SK-N-SH (cell line): Measurements from ENCODE around the gene NCOR2. TPM values are rescaled to one million over a fixed set of nuclear protein-coding genes. Genes with fewer than 3 reads are reported as not detected.

Experiments
- CTCF ChIA-PET: fragments of 300-600, 350-600 bp; formaldehyde crosslinking; extraction: SDS; loops from one replicate; lab custom pipeline; 2021; lab: Yijun Ruan, JAX
- POLR2A ChIA-PET: fragments of 350-600 bp; sonication (Branson Sonifier 250); formaldehyde crosslinking; extraction: SDS; loops from one replicate; lab custom pipeline; 2020; ENCODE audit warnings: antibody characterized with exemption, inconsistent platforms; lab: Yijun Ruan, JAX
- DNase-seq: peaks from one replicate; pipeline ENCODE4 v3.0.0; 2012
- H2AFZ ChIP-seq: fragments of 200-600 bp; sonication (generic); 2 replicates; pipeline ENCODE4 v1.8.1; 2016; ENCODE audit warnings: antibody characterized with exemption, mild to moderate bottlenecking, low read depth
- H3F3A ChIP-seq: fragments of 200-600 bp; sonication (generic); replicated peaks from 2 replicates; pipeline ENCODE3; 2016; ENCODE audit warnings: antibody characterized with exemption, mild to moderate bottlenecking; ENCODE audit not compliant: insufficient read depth
- H3K27ac ChIP-seq, 2 experiments: fragments of 200-500 bp in 1 of 2; fragments of 200-600 bp in 1 of 2; sonication (Bioruptor generic) in 1 of 2; sonication (generic), shearing (Covaris generic) in 1 of 2; 2 replicates each; pipeline versions ENCODE4 v1.5.1 to v1.6.1; 2014 to 2016; ENCODE audit warnings: low read depth in 2 of 2, inconsistent platforms in 1 of 2, low read length in 1 of 2, mild to moderate bottlenecking in 1 of 2, mixed read lengths in 1 of 2
- H3K27me3 ChIP-seq: fragments of 200-600 bp; sonication (generic), shearing (Covaris generic); 2 replicates; pipeline ENCODE4 v1.6.1; 2016; ENCODE audit warnings: mixed run types; ENCODE audit not compliant: insufficient read depth
- H3K36me3 ChIP-seq, 2 experiments: fragments of 200-500 bp in 1 of 2; fragments of 200-600 bp in 1 of 2; sonication (Bioruptor generic) in 1 of 2; sonication (generic) in 1 of 2; replicated peaks in 1 of 2; 2 replicates each; pipeline versions ENCODE3 to v1.5.1; 2014 to 2016; ENCODE audit warnings: low read length in 1 of 2, mild to moderate bottlenecking in 1 of 2; ENCODE audit not compliant: insufficient read depth in 2 of 2, control insufficient read depth in 1 of 2
- H3K4me1 ChIP-seq, 2 experiments: fragments of 200-500 bp in 1 of 2; fragments of 200-600 bp in 1 of 2; sonication (Bioruptor generic) in 1 of 2; sonication (generic), shearing (Covaris generic) in 1 of 2; 2 replicates each; pipeline versions ENCODE4 v1.5.1 to v1.6.1; 2014 to 2016; ENCODE audit warnings: low read depth in 1 of 2, low read length in 1 of 2, mixed run types in 1 of 2; ENCODE audit not compliant: insufficient read depth in 2 of 2, control insufficient read depth in 1 of 2
- H3K4me2 ChIP-seq: fragments of 200-600 bp; sonication (generic), shearing (Covaris generic); 2 replicates; pipeline ENCODE4 v1.6.1; 2017; ENCODE audit warnings: mixed run types
- H3K4me3 ChIP-seq, 2 experiments: fragments of 200-500 bp in 1 of 2; fragments of 200-600 bp in 1 of 2; sonication (Bioruptor generic) in 1 of 2; sonication (generic), shearing (Covaris generic) in 1 of 2; 2 replicates each; pipeline versions ENCODE4 v1.5.1 to v1.8.1; 2014 to 2016; ENCODE audit warnings: low read depth in 2 of 2, inconsistent platforms in 1 of 2, low read length in 1 of 2, mild to moderate bottlenecking in 1 of 2, mixed read lengths in 1 of 2, moderate library complexity in 1 of 2
- H3K79me2 ChIP-seq: fragments of 200-600 bp; sonication (generic); 2 replicates; pipeline ENCODE4 v1.8.1; 2017; ENCODE audit warnings: mild to moderate bottlenecking; ENCODE audit not compliant: insufficient read depth
- H3K9ac ChIP-seq: fragments of 200-600 bp; sonication (generic); 2 replicates; pipeline ENCODE4 v1.6.1; 2017; ENCODE audit warnings: mixed run types
- H3K9me2 ChIP-seq: fragments of 200-600 bp; sonication (generic); 2 replicates; pipeline ENCODE4 v1.6.1; 2017; ENCODE audit warnings: mixed run types
- H3K9me3 ChIP-seq: fragments of 200-600 bp; sonication (generic); 2 replicates; pipeline ENCODE4 v1.6.1; 2017; ENCODE audit warnings: mixed run types, mild to moderate bottlenecking, moderate library complexity
- H4K20me1 ChIP-seq: fragments of 200-600 bp; sonication (generic); 2 replicates; pipeline ENCODE4 v1.6.1; 2017; ENCODE audit warnings: mild to moderate bottlenecking, mixed run types; ENCODE audit not compliant: insufficient read depth
- CHD2 ChIP-seq: fragments of 150-350 bp; IDR thresholded peaks from 2 replicates; pipeline ENCODE4 v1.6.1; 2018; ENCODE audit warnings: low read length; ENCODE audit not compliant: partially characterized antibody
- GATA2 ChIP-seq: sonication (generic); formaldehyde crosslinking; IDR thresholded peaks from 2 replicates; pipeline ENCODE4 v1.5.0; 2020; ENCODE audit warnings: mild to moderate bottlenecking, missing genetic modification reagents
- PBX3 ChIP-seq: IDR thresholded peaks from 2 replicates; pipeline ENCODE4; 2012
- RAD21 ChIP-seq: IDR thresholded peaks from 2 replicates; pipeline ENCODE4 v1.6.1; 2012; ENCODE audit warnings: mild to moderate bottlenecking, low read length
- REST ChIP-seq: IDR thresholded peaks from 2 replicates; pipeline ENCODE4 v1.6.1; 2012; ENCODE audit warnings: mild to moderate bottlenecking, low read depth, low read length, moderate library complexity
- SIN3A ChIP-seq: IDR thresholded peaks from 2 replicates; pipeline ENCODE4 v1.6.1; 2012; ENCODE audit warnings: low read depth, mild to moderate bottlenecking, low read length, moderate library complexity, borderline replicate concordance
- SMC3 ChIP-seq: IDR thresholded peaks from 2 replicates; pipeline ENCODE4 v1.6.1; 2012; ENCODE audit warnings: low read depth, low read length, improper control_type of control experiment
- TAF1 ChIP-seq: IDR thresholded peaks from 2 replicates; pipeline ENCODE4 v1.6.1; 2012; ENCODE audit warnings: low read depth, mild to moderate bottlenecking, low read length, moderate library complexity, borderline replicate concordance
- TEAD4 ChIP-seq: IDR thresholded peaks from 2 replicates; pipeline ENCODE4 v1.4.0; 2012; ENCODE audit warnings: mild to moderate bottlenecking, borderline replicate concordance; ENCODE audit not compliant: insufficient read depth
- WGBS: methylation state at CpG from one replicate; pipeline ENCODE4 v1.1.6; 2017; ENCODE audit warnings: low lambda C conversion rate; 5-methylcytosine and 5-hydroxymethylcytosine counted together
- polyA plus RNA-seq, 3 experiments: library from polyadenylated mRNA; depleted of rRNA; stranded (reverse); fragments of >200 nt; gene quantifications; 2 replicates each; pipeline ENCODE4 v1.2.3, GENCODE V29; 2012

NCOR2 gene
- polyA plus RNA-seq, 1 of the 3 experiments (the other 2 are of a cell fraction) = 19.0 TPM

GRCh38 chr12:124529565-124530276 is 37.7 kb downstream of the NCOR2 start:
- no peaks in the 10 kb centered on the region for H3K36me3 ChIP-seq

More at GRCh38 chr12:124529565-124530276, 37.7 kb downstream of the NCOR2 start:
- Histone ChIP-seq H3K9ac (no peak overlapping the region), H3K9me2 (no peaks in the 10 kb centered on the region), H3K79me2 (peaks cover 73% of the 10 kb centered on the region), H3K4me1 (peaks cover 4 to 65% of the 10 kb centered on the region in 2 experiments; a peak in 2 of 4 replicates), H3K9me3 (no peaks in the 10 kb centered on the region), H3K27ac (peak overlapping the region in 1 of 2 experiments; percentile 25; a peak in 1 of 4 replicates), H4K20me1 (peaks cover 77% of the 10 kb centered on the region), H3K4me2 (no peak overlapping the region), H3K27me3 (no peaks in the 10 kb centered on the region), H3F3A (no peaks in the 10 kb centered on the region), H3K4me3 (no peak overlapping the region), H2AFZ (no peak overlapping the region)
- WGBS = 95% methylated on average over 6 of the region's 6 CpGs
- ChIA-PET CTCF (interaction anchor here (0.6 to 1.4 kb wide), 7 partner anchors 11 to 497 kb away, joined by 3 to 5 read pairs (median 3); no protein-coding TSS in a partner anchor), POLR2A (interaction anchor here (1.3 kb wide), 1 partner anchor 11 kb away, joined by 3 read pairs; no protein-coding TSS in a partner anchor)
- TF ChIP-seq SIN3A (no peak), SMC3 (no peak), CHD2 (no peak), PBX3 (no peak), RAD21 (no peak), GATA2 (no peak), TEAD4 (no peak), TAF1 (no peak), REST (no peak)
- no peak for DNase-seq
